Thymus (tissue), 11 donors: ENCODE measurements around the gene LYPD3. TPM values are rescaled to one million over a fixed set of nuclear protein-coding genes. Genes with fewer than 3 reads are reported as not detected.
A peak's percentile ranks its signal among the peaks of the same experiment; 100 is the strongest.

Experiments used
- DNase-seq, 9 donors: peaks; one replicate each; pipeline ENCODE4 v3.0.0-alpha.2; 2013; ENCODE audit warnings: low spot score in 9 of 9, low read depth in 6 of 9, missing footprints in 1 of 9
- H3K27ac ChIP-seq, 2 donors: one replicate each; pipeline ENCODE4 v1.5.1; 2013; ENCODE audit warnings: control low read depth in 1 of 2, low read depth in 1 of 2, low read length in 1 of 2, mild to moderate bottlenecking in 1 of 2, moderate library complexity in 1 of 2
- H3K27me3 ChIP-seq, 2 donors: one replicate each; pipeline ENCODE4 v1.5.1; 2013; ENCODE audit warnings: low read length in 1 of 2; ENCODE audit not compliant: control insufficient read depth in 2 of 2, insufficient read depth in 1 of 2
- H3K36me3 ChIP-seq, 2 donors: one replicate each; pipeline ENCODE4 v1.5.1; 2013; ENCODE audit warnings: low read length in 1 of 2, mild to moderate bottlenecking in 1 of 2, moderate library complexity in 1 of 2; ENCODE audit not compliant: control insufficient read depth in 2 of 2, insufficient read depth in 2 of 2
- H3K4me1 ChIP-seq, 2 donors: one replicate each; pipeline ENCODE4 v1.5.1; 2013; ENCODE audit warnings: low read length in 2 of 2; ENCODE audit not compliant: control insufficient read depth in 2 of 2, insufficient read depth in 2 of 2
- H3K4me3 ChIP-seq, 2 donors: one replicate each; pipeline ENCODE4 v1.5.1; 2013; ENCODE audit warnings: low read length in 2 of 2, control low read depth in 1 of 2, mild to moderate bottlenecking in 1 of 2
- H3K9me3 ChIP-seq, 2 donors: one replicate each; pipeline ENCODE4 v1.5.1; 2013; ENCODE audit warnings: low read length in 1 of 2, mild to moderate bottlenecking in 1 of 2; ENCODE audit not compliant: control insufficient read depth in 2 of 2, insufficient read depth in 1 of 2
- WGBS: extraction: QIAGEN DNeasy Blood & Tissue Kit; methylation state at CpG from one replicate; pipeline ENCODE4 v1.1.7; 2013; 5-methylcytosine and 5-hydroxymethylcytosine counted together
- polyA plus RNA-seq: library from polyadenylated mRNA; stranded (reverse); fragments of 200-250 nt; gene quantifications from one replicate; pipeline ENCODE4 v1.2.3, GENCODE V29; 2013
- total RNA-seq: library from RNA; stranded (reverse); fragments of 120-200 nt; gene quantifications from one replicate; pipeline ENCODE4 v1.2.4, GENCODE V29; 2013
- donor health status: healthy.

Gene LYPD3
- total and polyA plus RNA-seq, 2 donors = 3.0 to 34.2 TPM

- Histone ChIP-seq H3K4me3 (no peak overlapping the region), H3K27me3 (no peaks in the 10 kb centered on the region), H3K27ac (no peak overlapping the region), H3K9me3 (no peaks in the 10 kb centered on the region), H3K36me3 (peaks cover 5 to 8% of the 10 kb centered on the region in 2 donors), H3K4me1 (peaks cover 0 to 2% of the 10 kb centered on the region in 2 donors)
- 97% methylated on average over 3 of the region's 3 CpGs for WGBS
- DNase-seq = no peak
These were observed 15.2 kb upstream of the LYPD3 start for GRCh38 chr19:43480574-43480973.

- H3K9me3 ChIP-seq = no peaks in the 10 kb centered on the region
- no peak overlapping the region for H3K27ac ChIP-seq
- WGBS = 98% methylated on average over 4 of the region's 4 CpGs
- no peak for DNase-seq
- no peaks in the 10 kb centered on the region for H3K27me3 ChIP-seq
- H3K4me3 ChIP-seq = no peak overlapping the region
- peaks cover 0 to 7% of the 10 kb centered on the region in 2 donors for H3K4me1 ChIP-seq
- H3K36me3 ChIP-seq = peaks cover 5 to 8% of the 10 kb centered on the region in 2 donors
These were observed 14.7 kb upstream of the LYPD3 start for GRCh38 chr19:43479961-43480561.

DNA sequence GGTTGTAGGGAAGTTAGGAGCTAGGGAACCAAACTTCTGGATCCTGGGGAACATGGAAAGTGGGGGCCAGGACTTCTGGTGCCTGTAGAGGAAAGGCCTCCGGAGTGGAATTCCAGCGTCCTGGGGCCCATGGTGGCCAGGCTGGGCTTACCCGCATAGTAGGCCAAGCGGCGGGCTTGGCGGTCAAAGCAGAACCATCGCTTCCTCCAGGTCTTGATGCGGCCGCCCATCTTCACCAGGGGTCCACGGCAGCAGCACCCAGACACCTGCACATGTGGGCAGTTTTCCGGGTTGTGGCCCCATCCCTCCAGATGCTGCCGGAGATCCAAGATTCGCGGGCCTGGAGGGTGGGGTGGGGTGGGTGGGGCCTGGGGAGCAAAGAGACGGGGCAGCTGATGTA, 13.8 kb upstream of the LYPD3 start:
- H3K9me3 ChIP-seq = no peaks in the 10 kb centered on the region
- 98% methylated on average over 15 of the region's 15 CpGs for WGBS
- no peaks in the 10 kb centered on the region for H3K27me3 ChIP-seq
- no peak for DNase-seq
- H3K4me1 ChIP-seq = peaks cover 0 to 12% of the 10 kb centered on the region in 2 donors
- no peak overlapping the region for H3K4me3 ChIP-seq
- no peak overlapping the region for H3K27ac ChIP-seq
- peaks cover 5 to 8% of the 10 kb centered on the region in 2 donors for H3K36me3 ChIP-seq

- H3K4me3 ChIP-seq = no peak overlapping the region
- H3K27me3 ChIP-seq = no peaks in the 10 kb centered on the region
- H3K36me3 ChIP-seq = peaks cover 5 to 8% of the 10 kb centered on the region in 2 donors
- no peak overlapping the region for H3K27ac ChIP-seq
- 100% methylated on average over 3 of the region's 3 CpGs for WGBS
- no peak for DNase-seq
- no peaks in the 10 kb centered on the region for H3K9me3 ChIP-seq
- H3K4me1 ChIP-seq = peaks cover 0 to 12% of the 10 kb centered on the region in 2 donors
These were observed 12.9 kb upstream of the LYPD3 start for GRCh38 chr19:43478323-43478722.

DNA sequence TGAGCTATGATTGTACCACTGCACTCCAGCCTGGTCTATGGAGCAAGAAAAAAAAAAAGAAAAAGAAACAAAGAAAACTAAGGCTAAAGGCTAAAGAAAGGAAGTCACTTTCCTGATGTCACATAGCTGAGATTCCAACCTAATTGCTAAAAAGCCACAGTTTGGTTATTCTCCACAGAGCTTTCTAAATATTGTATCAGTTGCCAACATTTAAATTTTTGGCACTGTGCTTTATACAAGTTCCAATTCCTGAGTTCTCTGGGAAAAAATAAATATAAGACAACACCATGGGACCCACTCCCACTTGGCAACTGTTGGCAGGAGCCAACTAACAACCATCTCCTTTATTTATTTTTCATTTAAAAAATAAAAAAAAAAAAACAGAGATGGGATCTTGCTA, 11.2 kb upstream of the LYPD3 start:
- no peak overlapping the region for H3K4me3 ChIP-seq
- H3K27me3 ChIP-seq = no peaks in the 10 kb centered on the region
- no peak for DNase-seq
- H3K36me3 ChIP-seq = peaks cover 5 to 8% of the 10 kb centered on the region in 2 donors
- H3K9me3 ChIP-seq = no peaks in the 10 kb centered on the region
- H3K27ac ChIP-seq = no peak overlapping the region
- H3K4me1 ChIP-seq = peaks cover 0 to 12% of the 10 kb centered on the region in 2 donors

- Histone ChIP-seq H3K4me3 (peak overlapping the region; percentile 45 to 48), H3K36me3 (peaks cover 5% of the 10 kb centered on the region in 2 donors), H3K9me3 (no peaks in the 10 kb centered on the region), H3K4me1 (peaks cover 0 to 19% of the 10 kb centered on the region in 2 donors), H3K27me3 (no peaks in the 10 kb centered on the region), H3K27ac (peak overlapping the region; percentile 63 to 64)
- DNase-seq = peak; percentile 57 to 94 (median 84)
- WGBS = 14% methylated on average over 46 of the region's 46 CpGs
These were observed 9.7 kb upstream of the LYPD3 start for GRCh38 chr19:43474986-43475705.

- peak overlapping the region in 1 of 2 donors; percentile 63 for H3K27ac ChIP-seq
- WGBS = 96% methylated on average over 4 of the region's 4 CpGs
- H3K36me3 ChIP-seq = peaks cover 5% of the 10 kb centered on the region in 2 donors
- H3K4me1 ChIP-seq = peaks cover 2 to 25% of the 10 kb centered on the region in 2 donors
- H3K4me3 ChIP-seq = no peak overlapping the region
- no peaks in the 10 kb centered on the region for H3K9me3 ChIP-seq
- no peaks in the 10 kb centered on the region for H3K27me3 ChIP-seq
- no peak for DNase-seq
These were observed 9.1 kb upstream of the LYPD3 start for GRCh38 chr19:43474487-43474886.

DNA sequence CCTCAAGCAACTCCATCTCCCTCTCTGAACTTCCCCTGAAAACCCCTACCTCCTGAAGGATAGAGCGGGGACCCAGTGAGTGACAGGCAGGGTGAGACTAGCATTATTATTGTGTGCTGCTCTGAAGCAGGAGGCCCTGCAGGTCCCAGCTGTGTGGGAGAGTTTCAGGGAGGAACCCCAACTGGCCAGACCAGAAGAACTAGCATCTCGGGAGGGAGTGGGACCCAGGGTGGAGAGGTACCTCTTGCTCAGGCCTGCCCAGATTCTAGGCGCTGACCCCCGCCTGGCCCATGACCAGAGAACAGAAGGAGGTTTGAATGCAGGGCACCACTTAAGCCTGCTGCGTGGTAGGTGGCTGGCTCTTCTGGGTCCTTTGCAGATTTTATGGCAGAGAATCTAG, 5.7 kb upstream of the LYPD3 start:
- no peaks in the 10 kb centered on the region for H3K36me3 ChIP-seq
- no peak for DNase-seq
- no peak overlapping the region for H3K4me3 ChIP-seq
- H3K27me3 ChIP-seq = peaks cover 0 to under 1% of the 10 kb centered on the region in 2 donors
- 87% methylated on average over 5 of the region's 5 CpGs for WGBS
- H3K9me3 ChIP-seq = no peaks in the 10 kb centered on the region
- H3K27ac ChIP-seq = no peak overlapping the region
- H3K4me1 ChIP-seq = peaks cover 16 to 41% of the 10 kb centered on the region in 2 donors

DNA sequence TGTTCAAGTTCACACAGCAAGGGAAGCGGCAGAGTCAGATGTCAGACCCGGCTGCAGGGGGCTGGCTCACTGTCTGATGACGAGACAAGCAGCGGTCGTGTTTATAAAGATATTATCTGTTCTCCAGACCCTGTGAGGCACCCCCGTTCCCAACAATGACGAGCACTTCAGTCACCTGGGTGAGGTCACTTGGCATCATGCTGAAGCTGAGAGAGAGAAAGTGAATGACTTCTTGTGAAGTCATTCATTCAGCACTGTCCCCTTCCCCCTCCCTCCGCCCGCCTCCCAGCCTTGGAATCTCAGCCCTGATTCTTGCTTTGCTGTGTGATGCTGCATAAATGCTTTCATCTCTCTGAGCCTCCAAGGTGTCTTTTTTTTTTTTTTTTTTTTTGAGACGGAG, 4.9 kb upstream of the LYPD3 start:
- peak in 2 of 9 donors; percentile 32 to 49 for DNase-seq
- Histone ChIP-seq H3K36me3 (no peaks in the 10 kb centered on the region), H3K27ac (peak overlapping the region; percentile 46 to 60), H3K27me3 (peaks cover 2 to 8% of the 10 kb centered on the region in 2 donors), H3K4me1 (peaks cover 22 to 42% of the 10 kb centered on the region in 2 donors), H3K4me3 (no peak overlapping the region), H3K9me3 (no peaks in the 10 kb centered on the region)
- 87% methylated on average over 10 of the region's 10 CpGs for WGBS
